WERI-Rb-1 (cell line): Measurements from ENCODE around the gene CCDC7.

ENCODE experiments used
- DNase-seq: peaks from one replicate; pipeline ENCODE4 v3.0.0-alpha.2; 2020
- H3K27ac ChIP-seq: fragments of 250-450 bp; sonication (Bioruptor Pico); 2 replicates; pipeline ENCODE4 v1.5.1; 2020; ENCODE audit warnings: mild to moderate bottlenecking, moderate library complexity
- H3K27me3 ChIP-seq: fragments of 250-450 bp; sonication (Bioruptor Pico); 2 replicates; pipeline ENCODE4 v1.5.1; 2021; ENCODE audit warnings: mild to moderate bottlenecking, low read depth, moderate library complexity; ENCODE audit not compliant: insufficient read depth, severe bottlenecking
- H3K36me3 ChIP-seq: fragments of 250-450 bp; sonication (Bioruptor Pico); 2 replicates; pipeline ENCODE4 v1.5.1; 2020; ENCODE audit warnings: mild to moderate bottlenecking, moderate library complexity
- H3K4me3 ChIP-seq: 2 replicates; pipeline ENCODE4 v1.5.1; 2011; ENCODE audit warnings: low read depth, mild to moderate bottlenecking, control low read depth, low read length
- H3K9me3 ChIP-seq: fragments of 250-450 bp; sonication (Bioruptor Pico); 2 replicates; pipeline ENCODE4 v1.5.1; 2021; ENCODE audit warnings: mild to moderate bottlenecking, moderate library complexity; ENCODE audit not compliant: severe bottlenecking
- TF ChIP-seq, protein P1 (sequence below): IDR thresholded peaks from 2 replicates; pipeline ENCODE4 v1.5.1; 2011; ENCODE audit warnings: low read depth, mild to moderate bottlenecking, control low read depth, inconsistent platforms, low read length

CCDC7 gene

DNA sequence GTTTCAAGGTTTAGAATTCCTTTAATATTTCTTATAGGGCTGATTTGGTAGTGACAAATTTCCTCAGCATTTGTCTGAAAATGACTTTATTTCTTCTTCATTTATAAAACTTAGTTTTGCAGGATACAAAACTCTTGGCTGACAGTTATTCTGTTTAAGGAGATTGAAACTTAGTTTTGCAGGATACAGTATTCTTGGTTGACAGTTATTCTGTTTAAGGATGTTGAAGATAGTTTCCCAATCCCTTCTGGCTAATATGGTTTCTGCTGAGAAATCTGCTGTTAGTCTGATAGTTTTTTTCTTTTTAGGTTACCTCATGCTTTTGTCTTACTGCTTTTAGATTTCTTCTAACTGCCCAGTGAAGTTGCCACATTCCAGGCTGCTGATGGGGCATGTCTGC lies 325.3 kb downstream of the CCDC7 start:
- H3K9me3 ChIP-seq, result no peaks in the 10 kb centered on the region
- TF ChIP-seq, protein P1, sequence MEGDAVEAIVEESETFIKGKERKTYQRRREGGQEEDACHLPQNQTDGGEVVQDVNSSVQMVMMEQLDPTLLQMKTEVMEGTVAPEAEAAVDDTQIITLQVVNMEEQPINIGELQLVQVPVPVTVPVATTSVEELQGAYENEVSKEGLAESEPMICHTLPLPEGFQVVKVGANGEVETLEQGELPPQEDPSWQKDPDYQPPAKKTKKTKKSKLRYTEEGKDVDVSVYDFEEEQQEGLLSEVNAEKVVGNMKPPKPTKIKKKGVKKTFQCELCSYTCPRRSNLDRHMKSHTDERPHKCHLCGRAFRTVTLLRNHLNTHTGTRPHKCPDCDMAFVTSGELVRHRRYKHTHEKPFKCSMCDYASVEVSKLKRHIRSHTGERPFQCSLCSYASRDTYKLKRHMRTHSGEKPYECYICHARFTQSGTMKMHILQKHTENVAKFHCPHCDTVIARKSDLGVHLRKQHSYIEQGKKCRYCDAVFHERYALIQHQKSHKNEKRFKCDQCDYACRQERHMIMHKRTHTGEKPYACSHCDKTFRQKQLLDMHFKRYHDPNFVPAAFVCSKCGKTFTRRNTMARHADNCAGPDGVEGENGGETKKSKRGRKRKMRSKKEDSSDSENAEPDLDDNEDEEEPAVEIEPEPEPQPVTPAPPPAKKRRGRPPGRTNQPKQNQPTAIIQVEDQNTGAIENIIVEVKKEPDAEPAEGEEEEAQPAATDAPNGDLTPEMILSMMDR, result no peak
- no peaks in the 10 kb centered on the region for H3K36me3 ChIP-seq
- no peaks in the 10 kb centered on the region for H3K27me3 ChIP-seq
- no peak for DNase-seq
- no peak overlapping the region for H3K4me3 ChIP-seq
- no peak overlapping the region for H3K27ac ChIP-seq

DNA sequence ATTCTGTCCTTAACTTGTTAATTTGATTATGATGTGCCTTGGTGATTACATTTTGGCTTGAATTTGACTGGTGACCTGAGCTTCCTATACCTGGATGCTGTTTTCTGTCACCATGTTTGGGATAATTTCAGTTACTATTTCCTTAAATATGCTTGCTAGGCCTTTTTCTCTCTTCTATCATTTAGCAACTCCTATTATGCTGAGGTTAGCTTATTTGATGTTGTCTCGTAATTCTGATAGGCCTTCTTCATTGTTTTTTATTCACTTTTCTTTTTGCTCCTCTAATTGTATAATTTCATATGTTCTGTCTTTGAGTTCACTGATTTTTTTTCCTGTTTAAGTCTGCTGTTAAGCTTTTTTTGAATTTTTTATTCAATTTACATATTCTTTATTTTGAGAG lies 327.2 kb downstream of the CCDC7 start:
- TF ChIP-seq, protein P1, result no peak
- no peak overlapping the region for H3K4me3 ChIP-seq
- H3K27ac ChIP-seq, result no peak overlapping the region
- no peak for DNase-seq
- no peaks in the 10 kb centered on the region for H3K36me3 ChIP-seq
- no peaks in the 10 kb centered on the region for H3K27me3 ChIP-seq
- no peaks in the 10 kb centered on the region for H3K9me3 ChIP-seq

GRCh38 chr10:32786968-32787367 lies 341.0 kb downstream of the CCDC7 start:
- Histone ChIP-seq H3K36me3 (no peaks in the 10 kb centered on the region), H3K4me3 (no peak overlapping the region), H3K9me3 (no peaks in the 10 kb centered on the region), H3K27ac (no peak overlapping the region), H3K27me3 (no peaks in the 10 kb centered on the region)
- DNase-seq, result no peak
- TF ChIP-seq, protein P1, result no peak

DNA sequence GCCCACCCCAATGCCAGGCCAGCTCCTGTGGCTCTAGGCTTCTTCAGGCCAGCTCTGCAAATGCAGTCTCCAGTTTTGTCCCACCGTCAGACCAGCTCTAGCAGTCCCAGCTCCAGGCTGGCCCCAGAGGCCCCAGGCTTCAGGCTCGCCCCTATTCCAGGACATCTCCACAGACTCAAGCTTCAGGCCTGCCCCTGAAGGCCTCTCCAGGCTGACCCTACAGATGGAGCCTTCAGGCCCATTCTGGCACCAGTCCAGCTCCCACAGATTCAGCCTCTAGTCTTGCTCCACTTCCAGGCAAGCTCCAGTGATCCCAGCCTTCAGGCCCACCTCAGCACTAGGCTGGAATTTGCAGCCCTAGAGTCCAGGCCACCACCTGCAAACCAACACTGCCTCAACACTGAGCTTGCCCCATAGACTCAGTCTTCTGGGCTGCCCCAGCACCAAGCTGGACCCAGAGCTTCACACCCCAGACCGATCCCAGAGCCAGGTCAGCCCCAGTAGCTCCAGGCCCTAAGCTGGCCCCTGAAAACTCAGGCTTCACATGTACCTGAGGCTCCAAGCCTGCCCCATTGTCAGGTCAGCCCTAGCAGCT lies 341.8 kb downstream of the CCDC7 start:
- Histone ChIP-seq H3K36me3 (no peaks in the 10 kb centered on the region), H3K27me3 (no peaks in the 10 kb centered on the region), H3K4me3 (no peak overlapping the region), H3K9me3 (no peaks in the 10 kb centered on the region), H3K27ac (no peak overlapping the region)
- DNase-seq, result no peak
- TF ChIP-seq, protein P1, result no peak

DNA sequence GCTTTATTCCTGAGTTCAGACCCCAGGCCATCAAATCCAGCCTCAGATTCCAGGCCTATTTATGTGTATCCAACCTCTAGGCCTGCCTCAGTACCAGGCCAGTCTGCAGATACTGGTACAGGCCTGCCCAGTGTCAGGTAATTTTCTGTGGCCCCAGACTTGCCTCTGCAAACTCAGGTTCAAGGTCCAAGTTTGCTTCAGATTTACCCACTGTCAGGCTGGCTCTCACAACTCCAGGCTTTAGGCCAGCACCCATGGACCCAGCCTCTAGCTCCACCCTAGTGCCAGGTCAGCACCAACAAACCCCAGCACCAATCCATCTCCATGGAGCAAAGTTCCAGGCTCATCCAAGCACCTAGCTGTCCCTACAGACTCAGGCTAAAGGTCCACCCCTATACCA lies 342.4 kb downstream of the CCDC7 start:
- Histone ChIP-seq H3K27me3 (no peaks in the 10 kb centered on the region), H3K9me3 (no peaks in the 10 kb centered on the region), H3K27ac (no peak overlapping the region), H3K36me3 (no peaks in the 10 kb centered on the region), H3K4me3 (no peak overlapping the region)
- TF ChIP-seq, protein P1, result no peak
- no peak for DNase-seq

- no peak overlapping the region for H3K4me3 ChIP-seq
- H3K9me3 ChIP-seq, result no peaks in the 10 kb centered on the region
- H3K27ac ChIP-seq, result no peak overlapping the region
- TF ChIP-seq, protein P1, result no peak
- H3K27me3 ChIP-seq, result no peaks in the 10 kb centered on the region
- H3K36me3 ChIP-seq, result no peaks in the 10 kb centered on the region
- DNase-seq, result no peak
Observed at GRCh38 chr10:32790483-32790882, 344.5 kb downstream of the CCDC7 start.
